Kidney (tissue), 14 donors: ENCODE measurements around the gene FAM170B. TPM values are rescaled to one million over a fixed set of nuclear protein-coding genes. Genes with fewer than 3 reads are reported as not detected.

ENCODE experiments used
- DNase-seq, 5 donors: peaks; one replicate each; pipeline ENCODE4 v3.0.0-alpha.2; 2013 to 2020
- FAIRE-seq: peaks from 2 replicates; lab custom pipeline; 2012; peaks lifted over from hg19 to GRCh38; lab: Jason Lieb, UNC
- H3K27ac ChIP-seq, 2 donors: one replicate each; pipeline ENCODE4 v1.7.0; 2013; ENCODE audit warnings: low read depth in 2 of 2, low read length in 2 of 2, inconsistent platforms in 1 of 2
- H3K27me3 ChIP-seq: one replicate; pipeline ENCODE4 v1.7.1; 2013; ENCODE audit warnings: low read length, inconsistent platforms; ENCODE audit not compliant: control insufficient read depth, insufficient read depth
- H3K36me3 ChIP-seq, 3 donors: one replicate each; pipeline versions ENCODE4 v1.7.0 to v1.7.1; 2013; ENCODE audit warnings: low read length in 3 of 3, control low read depth in 1 of 3, inconsistent platforms in 1 of 3; ENCODE audit not compliant: insufficient read depth in 3 of 3, control insufficient read depth in 2 of 3
- H3K4me1 ChIP-seq, 3 donors: one replicate each; pipeline versions ENCODE4 v1.7.0 to v1.7.1; 2013; ENCODE audit warnings: low read length in 3 of 3, inconsistent platforms in 1 of 3, low read depth in 1 of 3; ENCODE audit not compliant: control insufficient read depth in 2 of 3, insufficient read depth in 2 of 3
- H3K4me3 ChIP-seq, 3 donors: one replicate each; pipeline versions ENCODE4 v1.7.0 to v1.8.1; 2013; ENCODE audit warnings: low read length in 3 of 3, control low read depth in 1 of 3, inconsistent platforms in 1 of 3
- H3K9ac ChIP-seq, 3 donors: one replicate each; pipeline versions ENCODE4 v1.7.0 to v1.7.1; 2013; ENCODE audit warnings: low read length in 3 of 3, control low read depth in 1 of 3, inconsistent platforms in 1 of 3
- H3K9me3 ChIP-seq, 3 donors: one replicate each; pipeline versions ENCODE4 v1.7.0 to v1.7.1; 2013; ENCODE audit warnings: low read length in 3 of 3, control low read depth in 1 of 3, inconsistent platforms in 1 of 3; ENCODE audit not compliant: control insufficient read depth in 2 of 3, insufficient read depth in 1 of 3
- CTCF ChIP-seq: IDR thresholded peaks from 3 replicates; pipeline ENCODE4 v1.5.1; 2012; ENCODE audit warnings: mild to moderate bottlenecking, moderate library complexity, borderline replicate concordance; ENCODE audit not compliant: insufficient read depth; ENCODE audit errors: extremely low read depth
- intact Hi-C: fragments of 100-400 bp; cut with DNase I; formaldehyde crosslinking; loops from one replicate; pipeline ENCODE4 v1.11.1; 2022
- polyA plus RNA-seq: library from polyadenylated mRNA; stranded (reverse); fragments of 350-450 nt; fragmentation: Illumina TruSeq; extraction: RNeasy Lipid Tissue Mini Kit (QIAGEN cat#74804); gene quantifications from one replicate; pipeline ENCODE4 v1.2.3, GENCODE V29; 2014; ENCODE audit warnings: low read depth, low replicate concordance; ENCODE audit not compliant: insufficient read depth
- total RNA-seq: library from RNA; stranded (reverse); fragmentation: NEBNext Ultra II Directional; extraction: Animal tissue kit (Norgen Biotek cat#: 25700); gene quantifications from one replicate; pipeline ENCODE4 v1.2.1, GENCODE V29; 2021
- donor health status: control.
- donor health status: control.
- donor health status: control.
- donor health status: control.
- donor health status: control.
- donor health status: DM: yes; HTN: yes; CAD: no.
- donor health status: Normal renal cell carcinoma (clear cell type).

Gene FAM170B
- total and polyA plus RNA-seq, 2 donors from 2014 or later: not detected

DNA sequence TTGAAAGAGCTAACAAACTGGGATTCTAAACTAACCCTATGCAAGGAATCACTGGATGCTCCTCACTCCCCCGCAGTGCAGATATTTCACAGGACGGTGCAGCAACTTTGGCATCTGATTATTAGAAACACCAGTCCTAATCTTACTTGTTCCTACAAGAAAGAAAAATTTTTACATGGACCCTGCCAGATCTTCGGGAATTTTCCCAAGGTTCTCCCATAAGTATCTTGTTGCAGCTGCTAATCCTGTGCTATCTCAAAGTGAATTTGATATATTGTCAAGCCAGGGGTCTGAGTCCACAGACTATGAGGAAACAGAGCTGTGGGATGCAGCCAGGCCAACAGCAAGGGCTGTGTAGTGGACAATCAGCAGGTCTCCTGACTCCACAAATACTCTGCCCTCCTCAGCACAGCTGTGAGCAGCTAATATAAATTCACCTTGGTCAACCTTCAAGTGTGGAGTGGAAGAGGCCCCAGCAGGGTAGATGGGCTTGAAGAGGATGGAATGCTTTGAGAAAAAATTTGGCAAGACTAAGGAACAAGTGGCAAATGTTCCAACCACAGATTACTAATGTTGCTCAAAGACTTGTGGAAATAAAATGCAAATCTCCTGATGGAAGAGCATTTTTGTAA, 44.1 kb downstream of the FAM170B start:
- Histone ChIP-seq H3K4me3 (no peak overlapping the region), H3K4me1 (peaks cover 0 to 2% (median 0%) of the 10 kb centered on the region in 3 donors), H3K27ac (no peak overlapping the region), H3K27me3 (no peaks in the 10 kb centered on the region), H3K9ac (no peak overlapping the region), H3K9me3 (peaks cover 0 to 10% (median 5%) of the 10 kb centered on the region in 3 donors), H3K36me3 (peaks cover 0 to 5% (median 0%) of the 10 kb centered on the region in 3 donors)
- FAIRE-seq (no peak), DNase-seq (peak in 2 of 5 donors; percentile 37 to 38)
- no peak for TF ChIP-seq CTCF
- intact Hi-C loops: no loop called here

- no peak overlapping the region for H3K4me3 ChIP-seq
- peaks cover 0 to 5% (median 0%) of the 10 kb centered on the region in 3 donors for H3K36me3 ChIP-seq
- no peaks in the 10 kb centered on the region for H3K4me1 ChIP-seq
- no peak overlapping the region for H3K27ac ChIP-seq
- FAIRE-seq (no peak), DNase-seq (no peak)
- TF ChIP-seq CTCF: no peak
- intact Hi-C loops: no loop called here
- H3K9me3 ChIP-seq: peaks cover 0 to 10% (median 5%) of the 10 kb centered on the region in 3 donors
- H3K27me3 ChIP-seq: no peaks in the 10 kb centered on the region
- no peak overlapping the region for H3K9ac ChIP-seq
Measured at GRCh38 chr10:49089152-49089551, 44.7 kb downstream of the FAM170B start.

DNA sequence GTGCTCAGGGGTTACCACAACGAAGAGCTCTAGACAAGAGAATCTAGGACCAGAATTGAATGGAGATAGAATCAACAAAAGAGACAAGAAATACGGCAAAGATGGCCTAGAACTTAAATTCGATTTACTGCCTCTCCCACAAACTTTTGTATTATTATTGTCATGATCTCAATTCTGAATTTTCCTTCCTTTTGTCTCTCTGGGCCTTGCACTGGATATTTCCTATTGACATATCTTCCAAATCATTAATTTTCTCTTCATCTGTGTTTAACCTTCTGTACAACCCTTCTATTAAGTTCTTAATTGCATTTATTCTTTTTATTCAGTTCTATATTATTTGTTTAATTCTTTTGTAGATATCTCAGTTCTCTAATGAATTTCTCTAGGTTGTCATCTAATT, 46.9 kb downstream of the FAM170B start:
- Histone ChIP-seq H3K9me3 (peaks cover 0 to 10% (median 5%) of the 10 kb centered on the region in 3 donors), H3K4me3 (no peak overlapping the region), H3K27me3 (no peaks in the 10 kb centered on the region), H3K36me3 (peaks cover 0 to 5% (median 0%) of the 10 kb centered on the region in 3 donors), H3K4me1 (peaks cover 0 to 7% (median 0%) of the 10 kb centered on the region in 3 donors), H3K9ac (no peak overlapping the region), H3K27ac (no peak overlapping the region)
- intact Hi-C loops: no loop called here
- no peak for FAIRE-seq
- DNase-seq: no peak
- no peak for TF ChIP-seq CTCF
